DOHH2 (cell line): Measurements from ENCODE around the gene SLC6A2.

Experiments
- H3F3A ChIP-seq: fragments of 200-600 bp; sonication (generic), shearing (Covaris generic); 2 replicates; pipeline ENCODE4 v1.6.0; 2016; ENCODE audit warnings: antibody characterized with exemption, mild to moderate bottlenecking; ENCODE audit not compliant: control insufficient read depth, insufficient read depth
- H3K27ac ChIP-seq: fragments of 200-600 bp; sonication (generic); 2 replicates; pipeline ENCODE4 v1.5.1; 2014; ENCODE audit warnings: low read depth, mild to moderate bottlenecking, low read length, moderate library complexity
- H3K27me3 ChIP-seq: fragments of 200-600 bp; sonication (generic); 2 replicates; pipeline ENCODE4 v1.6.1; 2014; ENCODE audit warnings: mild to moderate bottlenecking, low read length, mixed read lengths; ENCODE audit not compliant: control insufficient read depth
- H3K36me3 ChIP-seq: fragments of 200-600 bp; sonication (generic); 2 replicates; pipeline ENCODE4 v1.6.1; 2014; ENCODE audit warnings: mild to moderate bottlenecking, low read length, moderate library complexity, mixed read lengths; ENCODE audit not compliant: control insufficient read depth
- H3K4me1 ChIP-seq: fragments of 200-600 bp; sonication (generic); 2 replicates; pipeline ENCODE4 v1.6.1; 2014; ENCODE audit warnings: mild to moderate bottlenecking, low read length, mixed read lengths; ENCODE audit not compliant: control insufficient read depth
- H3K4me2 ChIP-seq: fragments of 200-600 bp; sonication (generic); 2 replicates; pipeline ENCODE4 v1.6.0; 2014; ENCODE audit warnings: mild to moderate bottlenecking, low read length, moderate library complexity
- H3K4me3 ChIP-seq: fragments of 200-600 bp; sonication (generic); 2 replicates; pipeline ENCODE4 v1.5.1; 2014; ENCODE audit warnings: mild to moderate bottlenecking, low read length, mixed read lengths
- H3K79me2 ChIP-seq: fragments of 200-600 bp; sonication (generic); 2 replicates; pipeline ENCODE4 v1.6.1; 2014; ENCODE audit warnings: mild to moderate bottlenecking, low read length, mixed read lengths; ENCODE audit not compliant: control insufficient read depth
- H3K9me2 ChIP-seq: fragments of 200-600 bp; sonication (generic); replicated peaks from 2 replicates; pipeline ENCODE4 v1.6.1; 2014; ENCODE audit warnings: mild to moderate bottlenecking, low read length, mixed read lengths; ENCODE audit not compliant: control insufficient read depth
- H3K9me3 ChIP-seq: fragments of 200-600 bp; sonication (generic); 2 replicates; pipeline ENCODE4 v1.6.1; 2014; ENCODE audit warnings: antibody characterized with exemption, low read length, mixed read lengths; ENCODE audit not compliant: control insufficient read depth, insufficient read depth
- H4K20me1 ChIP-seq: fragments of 200-600 bp; sonication (generic); 2 replicates; pipeline ENCODE4 v1.6.0; 2014; ENCODE audit warnings: low read depth, mild to moderate bottlenecking, antibody characterized with exemption, low read length, moderate library complexity; ENCODE audit not compliant: control insufficient read depth, insufficient read depth
- CTCF ChIP-seq: fragments of 200-600 bp; sonication (generic); IDR thresholded peaks from one replicate; pipeline ENCODE4 v1.5.1; 2014; ENCODE audit warnings: antibody characterized with exemption, mild to moderate bottlenecking, low read depth, low read length; ENCODE audit not compliant: poor library complexity, severe bottlenecking
- EZH2phosphoT487 ChIP-seq: fragments of 200-600 bp; sonication (generic); IDR thresholded peaks from 2 replicates; pipeline ENCODE4 v1.6.1; 2017; ENCODE audit warnings: borderline replicate concordance, mild to moderate bottlenecking, antibody characterized with exemption, low read length, moderate library complexity, mixed read lengths

Gene SLC6A2

DNA sequence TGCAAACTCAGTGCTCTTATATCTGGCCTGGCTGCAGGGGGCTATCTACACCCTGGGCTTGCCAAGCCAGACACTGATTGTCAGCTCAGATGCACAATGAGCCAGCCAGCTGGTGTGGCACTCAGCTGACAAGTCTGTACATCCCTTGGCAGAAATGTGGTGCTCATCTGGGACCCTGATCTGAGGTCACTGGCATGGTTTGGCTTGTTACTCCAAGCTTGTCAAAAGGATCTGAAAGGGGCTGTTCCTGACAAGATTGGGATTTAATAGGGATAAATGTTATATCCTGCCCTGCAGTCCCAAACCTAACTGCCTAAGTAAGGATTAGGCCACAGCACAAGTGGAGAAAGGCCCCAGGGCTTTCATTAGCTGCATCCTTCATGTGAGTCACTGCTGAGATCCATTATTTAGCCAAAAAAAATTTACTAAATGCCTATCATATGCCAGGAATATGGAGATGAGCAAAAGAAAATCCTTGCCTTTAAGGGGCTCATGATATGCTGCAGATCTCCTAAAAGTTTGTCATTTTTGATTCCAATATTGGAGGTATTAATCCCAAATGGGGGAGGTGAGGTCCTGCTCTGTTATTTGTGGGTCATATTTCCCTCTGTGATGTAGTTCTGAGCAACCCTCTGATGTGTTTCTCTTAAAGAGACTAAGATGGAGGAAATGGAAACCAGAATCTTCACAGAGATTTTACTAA, 6.3 kb downstream of the SLC6A2 start:
- H3K27ac ChIP-seq = no peak overlapping the region
- H3K4me1 ChIP-seq = no peaks in the 10 kb centered on the region
- H3K36me3 ChIP-seq = no peaks in the 10 kb centered on the region
- H3K9me3 ChIP-seq = no peaks in the 10 kb centered on the region
- no peak overlapping the region for H3K4me2 ChIP-seq
- no peaks in the 10 kb centered on the region for H3K27me3 ChIP-seq
- no peaks in the 10 kb centered on the region for H3K9me2 ChIP-seq
- no peaks in the 10 kb centered on the region for H3F3A ChIP-seq
- H3K4me3 ChIP-seq = no peak overlapping the region
- H4K20me1 ChIP-seq = no peaks in the 10 kb centered on the region
- H3K79me2 ChIP-seq = no peaks in the 10 kb centered on the region
- no peak for TF ChIP-seq CTCF
- no peak for TF ChIP-seq EZH2phosphoT487

GRCh38 chr16:55662644-55663031, 6.8 kb downstream of the SLC6A2 start:
- H4K20me1 ChIP-seq = no peaks in the 10 kb centered on the region
- no peaks in the 10 kb centered on the region for H3K9me2 ChIP-seq
- H3K4me2 ChIP-seq = no peak overlapping the region
- H3K27me3 ChIP-seq = no peaks in the 10 kb centered on the region
- no peaks in the 10 kb centered on the region for H3F3A ChIP-seq
- no peaks in the 10 kb centered on the region for H3K36me3 ChIP-seq
- TF ChIP-seq EZH2phosphoT487 = no peak
- no peak for TF ChIP-seq CTCF
- H3K4me3 ChIP-seq = no peak overlapping the region
- no peak overlapping the region for H3K27ac ChIP-seq
- H3K4me1 ChIP-seq = no peaks in the 10 kb centered on the region
- H3K9me3 ChIP-seq = no peaks in the 10 kb centered on the region
- no peaks in the 10 kb centered on the region for H3K79me2 ChIP-seq

GRCh38 chr16:55663225-55663624, 7.4 kb downstream of the SLC6A2 start:
- no peak overlapping the region for H3K4me2 ChIP-seq
- no peaks in the 10 kb centered on the region for H3K9me3 ChIP-seq
- H3K27ac ChIP-seq = no peak overlapping the region
- no peaks in the 10 kb centered on the region for H3K36me3 ChIP-seq
- H3K27me3 ChIP-seq = no peaks in the 10 kb centered on the region
- H4K20me1 ChIP-seq = no peaks in the 10 kb centered on the region
- H3K4me1 ChIP-seq = no peaks in the 10 kb centered on the region
- H3F3A ChIP-seq = no peaks in the 10 kb centered on the region
- TF ChIP-seq EZH2phosphoT487 = no peak
- no peak for TF ChIP-seq CTCF
- no peaks in the 10 kb centered on the region for H3K79me2 ChIP-seq
- no peaks in the 10 kb centered on the region for H3K9me2 ChIP-seq
- H3K4me3 ChIP-seq = no peak overlapping the region
